ENCODE data around the gene LGI2.
"Not testable (repeated sequence)": the region's sequence is repeated elsewhere in the genome, so short reads cannot be mapped to it uniquely, and the experiment has no call there.

LGI2 gene

DNA sequence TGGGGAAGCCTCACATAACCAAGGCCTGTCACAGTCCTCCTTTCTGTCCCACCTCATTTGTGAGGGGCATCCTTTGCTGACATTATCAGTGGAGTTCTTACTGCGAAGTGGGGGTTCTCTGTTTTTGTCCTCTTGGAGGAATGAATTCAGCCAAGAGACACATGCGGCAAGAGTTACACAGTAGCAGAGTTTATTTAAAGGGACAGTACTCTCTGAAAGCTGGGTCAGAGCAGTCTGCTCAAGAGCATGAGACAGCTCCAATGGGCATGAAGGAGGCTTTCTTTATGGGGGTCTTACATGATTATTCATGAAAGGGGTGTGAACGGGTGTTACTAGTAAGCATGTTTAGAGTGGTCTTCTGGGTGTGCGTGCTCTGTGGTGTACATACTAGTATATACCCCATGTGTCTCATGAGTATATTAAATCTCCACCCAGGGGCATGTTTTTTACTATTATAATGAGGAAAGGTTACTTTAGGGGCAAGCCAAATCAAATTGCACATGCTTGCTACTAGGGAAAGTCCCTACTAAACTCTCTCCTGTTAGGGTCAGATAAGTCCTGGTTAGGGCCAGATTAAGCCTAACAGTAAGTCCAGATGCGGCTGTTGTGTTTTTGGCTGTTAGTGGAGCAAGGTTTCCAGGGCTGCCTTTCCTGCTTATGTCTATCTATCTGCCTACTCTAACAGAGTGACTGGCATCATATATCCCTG, 19.8 kb upstream of the LGI2 start:
- DNase-seq (ENCODE audit: low read depth in 3 of 3): no peak

DNA sequence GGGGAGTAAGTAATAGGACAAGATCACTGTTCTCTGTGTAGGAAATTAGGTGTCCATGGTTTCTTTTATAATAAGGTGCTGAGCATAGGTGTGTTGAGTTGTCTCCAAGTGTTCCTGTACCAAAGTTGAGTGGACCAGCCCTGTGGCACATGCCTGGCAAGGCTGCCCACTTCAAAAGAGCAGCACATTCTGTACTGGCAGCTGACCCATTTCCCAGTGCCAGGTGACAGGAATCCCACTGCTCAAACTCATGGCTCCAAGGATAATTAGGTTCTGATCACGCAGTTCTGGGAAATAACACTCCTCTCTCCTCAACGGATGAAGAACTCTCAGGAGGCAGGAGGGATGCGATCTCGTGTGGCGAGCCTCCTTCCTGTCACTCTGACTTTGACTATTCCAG, 12.8 kb upstream of the LGI2 start:
- no peak for DNase-seq (ENCODE audit: low read depth in 3 of 3)

DNA sequence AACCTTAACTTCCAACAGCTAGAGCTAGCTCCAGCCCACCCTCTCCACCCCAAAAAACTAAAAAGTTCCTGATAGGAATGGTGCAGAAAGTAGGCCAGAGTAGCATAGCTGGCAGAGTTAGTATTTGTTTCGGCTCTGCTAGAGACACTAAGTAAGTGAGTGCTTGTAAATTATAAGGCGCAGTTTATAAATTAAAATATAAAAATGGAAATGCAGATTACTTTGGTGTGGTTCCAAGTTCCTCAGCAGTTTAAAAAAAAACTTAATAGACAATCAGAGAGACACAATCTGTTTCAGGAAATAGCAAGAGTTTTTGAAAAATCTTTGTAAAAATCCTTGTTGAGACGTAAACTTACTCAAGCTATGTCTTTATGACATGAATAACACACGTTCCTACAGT, 2.8 kb upstream of the LGI2 start:
- no peak for DNase-seq (ENCODE audit: low read depth in 3 of 3)

DNA sequence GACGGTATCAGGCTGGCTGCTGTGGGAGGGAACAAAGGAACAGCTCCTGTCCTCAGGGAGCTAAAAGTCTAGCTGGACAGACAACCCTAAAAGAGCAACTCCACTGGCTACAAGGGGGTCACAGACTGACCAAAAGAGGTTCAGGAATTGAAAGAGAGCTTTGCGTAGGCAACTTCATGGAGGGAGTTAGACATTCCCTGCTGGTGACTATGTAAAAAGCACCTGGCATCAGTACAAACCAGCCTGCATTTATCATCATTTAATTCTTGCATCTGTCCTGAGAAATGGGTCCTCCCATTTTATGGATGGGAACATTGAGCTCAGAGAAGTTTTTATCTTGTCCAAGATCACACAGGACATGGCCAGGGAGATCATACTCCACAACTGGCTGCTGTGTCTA, 1.4 kb upstream of the LGI2 start:
- no peak for DNase-seq (ENCODE audit: low read depth in 3 of 3)

DNA sequence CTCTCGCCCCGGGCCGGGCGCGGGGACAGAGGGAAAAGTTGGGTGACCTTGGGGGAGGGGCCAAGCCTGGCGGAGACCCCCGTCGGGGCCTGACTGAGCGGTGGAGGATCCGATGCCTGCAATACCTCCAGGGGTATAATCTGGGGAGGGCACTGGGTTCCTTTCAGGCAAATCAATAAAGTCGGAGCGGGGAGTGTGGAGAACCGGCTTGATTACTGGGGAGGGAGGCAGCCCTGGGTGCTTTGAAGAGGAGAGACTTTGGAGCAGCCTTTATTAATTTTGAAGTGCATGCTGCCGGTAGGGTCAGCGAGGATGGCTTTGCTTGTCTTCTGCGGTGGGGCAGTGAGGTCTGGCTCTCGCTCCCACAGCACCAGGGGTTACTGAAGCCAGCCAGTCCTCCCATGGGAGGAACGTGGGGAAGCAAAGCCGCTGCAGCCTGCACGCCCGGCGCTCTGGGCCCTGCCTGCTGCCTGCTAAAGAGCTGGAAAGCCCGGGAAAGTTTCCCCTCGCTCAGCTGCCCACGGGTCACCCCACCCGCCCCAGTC, 403 bp upstream of the LGI2 start:
- DNase-seq (ENCODE audit: low read depth in 3 of 3): no peak

DNA sequence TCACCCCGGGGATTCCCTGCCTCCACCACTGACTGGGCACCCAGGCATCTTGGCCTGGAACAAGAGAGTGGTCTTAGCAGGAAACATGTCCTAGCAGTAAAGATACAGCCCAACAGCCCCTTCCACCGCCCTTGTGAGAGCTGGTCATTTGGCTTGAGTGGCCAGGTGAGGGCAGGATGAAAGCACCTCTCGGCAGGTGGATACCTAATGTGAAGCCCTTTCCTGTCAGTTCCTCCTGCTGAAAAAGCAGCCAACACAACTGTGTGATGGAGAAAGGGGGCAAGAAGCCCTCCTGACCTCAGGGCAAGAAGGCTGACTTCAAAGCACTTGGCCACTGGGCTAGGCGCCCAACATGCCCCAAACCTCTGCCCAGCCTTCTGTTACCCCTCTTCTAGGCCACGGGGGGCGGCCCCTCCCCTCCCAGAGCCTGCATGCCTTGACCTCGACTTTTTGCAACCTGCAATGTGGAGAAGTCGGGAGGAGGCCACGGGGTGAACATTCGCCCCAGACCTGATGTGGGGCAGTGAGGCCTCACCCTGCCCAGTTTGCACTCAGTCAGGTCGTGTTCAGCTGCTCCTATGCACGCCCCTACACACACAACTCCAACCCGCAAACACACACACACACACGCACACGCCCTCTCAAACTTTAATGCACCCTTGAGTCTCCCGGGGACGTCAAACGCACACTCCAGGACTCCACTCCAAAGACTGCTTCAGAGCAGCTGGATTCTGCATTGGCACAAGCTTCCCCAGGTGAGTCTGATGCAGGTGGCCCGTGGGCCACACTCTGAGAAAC, 1.1 kb downstream of the LGI2 start:
- DNase-seq (ENCODE audit: low read depth in 3 of 3): peak in 1 of 3 experiments; percentile 2

DNA sequence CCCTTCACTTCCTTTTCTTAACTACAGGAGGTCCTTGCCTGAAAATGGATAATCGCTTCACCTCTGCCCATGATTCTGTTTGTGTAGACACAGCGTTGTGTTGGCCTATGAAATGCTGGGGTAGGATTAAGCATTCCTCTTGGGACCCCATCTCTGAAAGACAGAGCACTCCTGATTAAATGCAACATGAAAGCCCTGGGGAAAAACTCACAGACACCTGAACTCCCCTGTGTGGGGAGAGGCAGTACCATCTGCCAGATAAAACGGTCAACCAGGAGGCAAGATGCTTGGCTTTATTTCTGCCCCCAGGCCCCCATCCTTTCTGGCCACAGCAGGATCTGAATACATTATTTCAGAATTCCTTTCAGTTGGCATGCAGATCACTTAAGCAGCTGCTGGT, 1.9 kb downstream of the LGI2 start:
- no peak for DNase-seq (ENCODE audit: low read depth in 3 of 3)

DNA sequence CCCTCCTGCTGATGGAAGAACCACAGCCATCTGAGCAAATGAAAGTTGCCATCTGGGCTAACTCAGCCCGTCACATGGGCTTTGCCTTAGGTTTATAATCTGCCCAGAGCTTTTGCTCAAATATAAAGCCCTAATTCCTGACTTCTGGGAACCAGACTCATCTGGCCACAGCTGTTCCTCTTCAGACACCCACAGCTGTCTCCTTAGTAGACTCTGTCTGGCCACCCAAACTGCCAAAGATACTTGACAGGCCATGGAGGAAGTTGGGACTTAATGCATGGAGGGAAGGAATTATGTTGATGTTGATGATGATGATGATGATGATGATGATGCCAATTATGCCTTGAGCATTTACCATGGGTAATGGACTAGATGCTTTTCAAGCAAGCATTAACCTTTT, 8.0 kb downstream of the LGI2 start:
- DNase-seq (ENCODE audit: low read depth in 3 of 3): no peak

DNA sequence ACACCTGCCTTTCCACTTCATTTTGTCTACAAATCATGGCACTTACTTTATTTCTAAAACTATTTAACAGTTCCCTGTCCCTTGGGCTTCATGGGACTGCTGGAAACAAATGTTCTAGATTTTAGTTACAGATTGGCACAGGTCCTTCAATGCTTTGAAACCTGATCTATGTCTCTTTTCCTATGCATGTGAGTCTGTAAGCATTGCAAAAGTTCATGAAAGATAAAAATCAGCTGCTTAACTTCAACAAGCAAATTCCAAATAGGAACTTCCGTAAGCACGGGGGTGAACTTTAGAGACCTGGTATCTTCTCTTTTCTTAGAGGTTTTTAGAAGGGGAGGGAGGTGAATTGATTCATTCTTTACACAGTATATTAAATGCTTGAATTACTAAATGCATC, 9.5 kb downstream of the LGI2 start:
- no peak for DNase-seq (ENCODE audit: low read depth in 3 of 3)

DNA sequence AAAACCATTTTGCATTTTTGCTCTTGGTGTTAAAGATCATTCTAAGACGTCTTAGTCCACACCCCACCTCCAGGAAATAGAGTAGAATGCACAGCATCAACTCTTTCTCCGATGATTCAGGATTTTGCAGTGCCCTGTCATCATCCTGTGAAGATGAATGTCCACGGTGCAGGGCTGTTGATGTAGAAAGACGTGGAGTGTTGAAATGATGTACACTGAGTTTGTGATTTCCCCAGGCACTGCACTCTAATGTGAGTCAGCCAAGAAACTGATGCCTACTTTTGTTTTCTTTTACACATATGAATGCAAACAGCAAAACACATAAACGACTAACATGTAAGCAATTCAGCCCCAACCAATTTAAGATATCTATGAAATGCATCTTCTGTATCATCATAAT, 10.5 kb downstream of the LGI2 start:
- DNase-seq (ENCODE audit: low read depth in 3 of 3): no peak

DNA sequence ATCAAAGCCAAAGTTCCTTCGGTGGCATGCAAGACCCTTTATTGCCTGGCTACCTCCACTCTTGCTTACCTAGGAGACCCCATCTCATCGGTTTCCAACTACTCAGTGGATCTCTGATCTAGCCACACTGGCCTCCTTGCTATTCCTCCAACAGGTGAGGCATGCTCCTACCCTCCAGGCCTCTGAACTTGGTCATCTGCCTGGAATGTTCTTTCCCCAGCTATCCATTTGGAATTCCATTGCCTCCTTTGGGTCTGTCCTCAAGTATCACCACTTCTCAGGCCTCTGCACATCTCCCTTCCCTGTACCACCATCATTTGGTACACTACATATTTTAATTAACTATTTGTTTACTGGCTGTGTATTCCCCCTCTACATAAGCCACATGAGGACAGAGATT, 11.2 kb downstream of the LGI2 start:
- DNase-seq (ENCODE audit: low read depth in 3 of 3): no peak

DNA sequence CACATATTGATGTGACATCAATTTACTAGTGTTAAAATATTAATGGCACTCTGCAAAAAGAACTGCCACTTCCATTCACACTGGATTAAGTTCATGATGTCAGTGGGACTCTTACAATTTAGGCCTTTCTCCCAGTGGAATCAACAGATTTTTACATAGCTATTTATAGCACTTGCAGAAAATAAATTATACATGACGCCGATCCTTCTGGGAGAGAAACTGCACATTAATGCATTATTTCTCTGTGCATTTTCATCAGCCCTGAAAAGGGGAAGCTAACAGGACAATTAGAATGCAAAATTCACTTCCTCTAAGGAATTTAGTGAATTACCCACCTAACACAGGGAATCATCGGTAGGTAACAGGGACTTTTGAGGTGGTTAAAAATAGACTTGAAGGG, 15.7 kb downstream of the LGI2 start:
- no peak for DNase-seq (ENCODE audit: low read depth in 3 of 3)

DNA sequence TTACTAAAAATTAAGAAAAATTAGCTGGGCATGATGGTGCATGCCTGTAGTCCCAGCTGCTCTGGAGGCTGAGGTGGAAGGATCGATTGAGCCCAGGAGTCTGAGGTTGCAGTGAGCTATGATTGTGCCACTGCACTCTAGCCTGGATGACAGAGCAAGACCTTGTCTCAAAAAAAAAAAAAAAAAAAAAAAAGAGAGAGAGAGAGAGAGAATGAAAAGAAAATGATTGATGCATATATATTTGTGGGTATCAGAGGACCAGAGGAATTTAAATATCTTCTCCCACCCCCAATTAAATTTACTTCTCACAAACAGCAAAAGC, 16.1 kb downstream of the LGI2 start:
- not testable (repeated sequence) for DNase-seq (ENCODE audit: low read depth in 3 of 3)

DNA sequence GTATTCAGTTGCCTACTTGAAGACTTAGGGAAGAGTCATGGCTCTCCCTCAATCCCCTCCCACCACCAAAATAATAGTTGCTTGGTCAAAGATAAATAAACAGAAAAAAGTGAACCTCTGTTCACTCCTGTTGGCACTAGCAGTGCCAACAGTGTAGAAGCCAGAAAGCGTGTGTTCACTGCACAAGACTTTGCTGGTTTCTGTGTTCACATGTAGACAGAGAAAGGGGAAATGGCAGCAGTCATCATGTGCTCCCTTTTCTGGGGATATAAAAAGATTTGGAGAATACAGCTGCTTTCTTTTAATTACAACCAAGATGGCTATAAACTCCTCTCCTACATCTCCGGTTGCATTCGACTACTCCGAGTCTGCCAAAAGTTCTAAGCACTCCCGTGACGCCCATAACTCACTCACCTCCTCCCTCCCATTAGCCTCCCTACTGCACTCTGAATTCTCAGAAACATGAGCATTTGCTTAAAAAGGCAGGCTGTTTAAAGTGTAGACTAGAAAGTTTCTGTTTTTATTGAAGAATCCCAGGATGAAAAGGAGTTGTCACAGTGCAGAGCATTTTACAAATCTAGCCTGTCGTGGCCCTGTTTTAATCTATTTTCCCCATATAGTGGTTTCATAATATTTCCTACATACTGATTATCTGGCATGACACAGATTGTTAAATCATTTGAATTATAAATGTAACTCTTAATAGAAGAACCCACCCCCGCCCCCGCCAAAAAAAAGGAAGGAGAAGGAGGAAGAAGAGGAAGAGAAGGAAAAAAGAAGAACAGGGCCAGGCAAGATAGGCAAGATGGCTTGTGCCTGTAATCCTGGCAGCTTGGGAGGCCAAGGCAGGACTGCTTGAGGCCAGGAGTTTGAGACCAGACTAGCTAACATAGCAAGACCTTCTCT, 16.7 kb downstream of the LGI2 start:
- DNase-seq (ENCODE audit: low read depth in 3 of 3): no peak

DNA sequence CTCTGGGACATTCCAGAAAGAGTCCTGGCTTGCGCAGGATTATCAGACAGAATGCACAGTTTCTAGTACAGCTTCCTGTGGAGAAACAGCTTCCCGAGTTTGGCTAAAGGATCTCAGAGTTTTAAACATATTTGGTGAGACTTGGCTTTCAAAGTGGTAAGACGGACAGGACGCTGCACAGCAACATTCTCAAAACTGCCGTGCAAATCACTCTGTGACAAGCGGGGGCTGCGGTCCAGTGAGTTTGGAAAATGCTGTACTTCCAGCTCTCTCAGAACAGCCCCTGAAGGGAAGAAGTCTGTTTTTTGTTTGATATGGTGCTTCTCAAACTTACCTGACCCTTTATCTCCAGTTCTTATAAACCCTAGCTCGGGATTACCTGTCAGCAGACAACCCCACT, 18.1 kb downstream of the LGI2 start:
- DNase-seq (ENCODE audit: low read depth in 3 of 3): no peak

DNA sequence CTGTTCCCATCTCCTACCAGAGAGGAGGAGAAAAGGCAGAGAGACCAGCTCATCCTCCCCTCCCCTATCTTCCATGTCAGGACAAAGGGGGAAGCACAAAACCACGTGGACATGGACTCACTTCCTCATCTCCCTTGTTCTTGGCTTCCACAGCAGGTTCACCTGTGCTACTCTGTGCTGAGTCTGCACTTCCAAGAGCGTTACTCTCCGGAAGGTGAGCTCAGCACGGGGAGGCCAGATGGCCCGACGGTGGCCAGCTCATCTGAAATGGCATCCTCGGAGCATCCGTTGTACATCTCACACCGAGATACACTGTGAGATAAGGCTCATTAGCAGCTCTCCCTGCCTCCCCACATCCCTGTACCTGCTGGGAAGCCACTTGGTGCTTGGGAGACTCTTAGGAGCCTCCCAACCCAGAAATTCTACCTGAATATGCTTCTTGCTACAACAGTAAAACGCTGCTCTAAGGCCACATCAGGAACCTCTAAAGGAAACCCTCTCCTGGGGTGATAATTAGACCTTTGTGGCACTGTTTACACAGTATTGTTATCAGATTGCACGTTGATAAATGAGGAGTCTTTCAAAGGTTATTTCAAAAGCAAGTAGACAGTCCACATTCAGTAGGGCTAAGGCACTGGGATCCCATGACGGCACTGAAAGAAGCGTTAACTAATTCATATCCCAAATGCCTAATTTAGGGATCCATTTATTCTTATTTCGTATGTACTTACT, 19.4 kb downstream of the LGI2 start:
- DNase-seq (ENCODE audit: low read depth in 3 of 3): no peak

DNA sequence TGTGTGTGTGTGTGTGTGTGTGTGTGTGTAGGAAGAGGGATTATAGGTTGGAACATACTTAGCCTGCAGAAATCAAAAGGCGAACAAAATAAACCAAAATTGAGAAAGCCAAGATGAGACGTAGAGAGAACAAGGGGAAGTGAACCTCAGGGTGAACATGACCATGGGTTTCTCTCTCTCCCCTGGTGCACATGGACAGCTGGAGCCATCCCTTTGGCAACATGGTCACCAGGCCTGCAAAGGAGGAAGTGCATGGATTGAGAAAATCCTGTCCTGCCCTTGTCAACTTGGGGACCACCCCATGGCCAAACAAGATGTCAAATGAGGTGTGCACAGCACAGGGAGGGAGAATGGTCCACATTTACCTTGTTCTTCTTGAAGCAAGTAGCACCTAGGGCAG, 23.1 kb downstream of the LGI2 start:
- no peak for DNase-seq (ENCODE audit: low read depth in 3 of 3)

DNA sequence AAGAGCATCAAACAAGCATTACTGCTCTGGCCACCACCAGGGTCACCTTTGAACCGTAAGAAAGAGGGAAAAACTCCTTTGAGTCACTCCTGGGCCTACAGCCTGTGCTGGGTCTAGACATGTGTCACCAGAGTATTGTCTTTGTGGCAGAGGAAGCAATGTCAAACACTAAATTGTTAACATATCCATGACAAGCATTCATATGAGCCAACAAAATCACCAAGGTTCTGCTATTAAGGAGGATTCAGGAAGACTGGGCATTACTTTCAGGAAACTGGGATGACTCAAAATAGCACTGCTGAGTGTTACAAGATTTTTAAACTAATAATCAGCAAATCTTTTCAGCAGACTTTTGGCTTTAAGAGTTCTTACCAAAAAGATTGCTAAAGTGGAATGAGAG, 28.1 kb downstream of the LGI2 start:
- no peak for DNase-seq (ENCODE audit: low read depth in 3 of 3)

DNA sequence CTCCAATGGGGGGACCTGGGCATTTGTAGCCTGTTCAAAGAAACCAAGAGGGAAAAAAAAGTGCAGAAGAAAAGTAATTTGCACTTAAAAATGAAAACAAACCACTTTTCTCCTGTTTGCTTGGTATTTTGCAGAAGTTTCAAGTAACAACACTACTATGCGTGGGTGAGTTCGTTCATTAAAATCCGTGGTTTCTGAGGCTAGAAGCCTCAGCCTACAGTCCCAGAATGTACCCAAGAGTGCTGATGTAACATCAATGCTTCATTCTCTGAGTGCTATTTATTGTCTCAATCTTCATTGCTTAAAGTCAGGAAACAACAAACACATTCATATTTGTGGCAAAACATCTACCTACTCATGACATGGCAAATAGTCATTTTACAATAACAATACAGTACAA, 29.2 kb downstream of the LGI2 start:
- no peak for DNase-seq (ENCODE audit: low read depth in 3 of 3)

DNA sequence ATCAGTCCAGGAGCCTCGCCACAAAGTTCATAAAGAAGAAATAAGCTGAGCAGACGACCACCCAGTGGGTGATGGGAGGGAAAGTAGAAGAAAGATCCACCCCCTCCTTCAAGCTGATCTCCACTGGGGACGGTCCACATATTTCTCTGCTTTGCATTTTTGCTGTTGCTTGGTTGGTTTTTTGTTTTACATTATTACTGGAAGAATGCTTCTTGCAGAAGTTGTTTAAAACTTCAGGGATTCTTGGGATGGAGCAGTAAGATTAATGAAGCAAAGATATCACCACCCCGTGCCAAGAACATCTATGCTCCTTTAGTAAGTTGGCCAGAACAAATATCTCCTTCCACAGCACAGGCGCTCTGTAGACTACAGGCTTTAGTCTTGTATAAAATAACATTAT, 30.1 kb downstream of the LGI2 start:
- DNase-seq (ENCODE audit: low read depth in 3 of 3): no peak

DNA sequence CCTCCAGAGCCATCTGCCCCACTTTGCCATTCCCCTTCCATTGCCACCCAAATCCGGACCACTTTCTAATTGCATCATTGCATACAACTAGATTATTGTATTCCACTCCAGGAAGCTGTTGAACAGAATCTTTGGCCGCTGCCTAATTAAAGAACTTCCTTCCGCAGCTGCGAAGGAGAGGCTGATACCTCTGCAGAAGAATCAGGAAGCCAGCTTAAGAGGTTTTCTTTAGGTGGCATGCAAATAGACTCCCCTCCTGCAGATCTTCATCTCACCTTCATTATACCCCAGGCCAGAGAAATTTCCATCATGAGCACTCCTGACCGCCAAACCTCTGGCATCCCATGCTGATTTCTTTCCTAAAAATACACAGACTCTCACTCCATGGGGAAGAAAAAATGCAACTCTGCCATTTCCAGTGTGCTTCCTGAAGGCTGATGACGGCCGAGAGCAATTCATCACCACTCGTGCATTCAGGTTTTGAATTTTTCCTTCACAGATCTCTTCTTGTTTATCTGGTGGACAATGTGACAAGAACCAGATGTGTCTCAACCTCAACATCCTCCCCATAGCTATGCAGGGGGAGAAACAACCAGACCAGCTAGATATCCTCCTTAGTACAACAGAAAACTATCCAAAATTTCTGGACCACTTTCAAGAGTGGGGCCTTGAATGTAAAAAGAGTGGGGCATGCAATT, 31.2 kb downstream of the LGI2 start:
- DNase-seq (ENCODE audit: low read depth in 3 of 3): no peak
